Testis (tissue), 2 donors: ENCODE measurements around the gene ADAMTSL1.

Experiments used
- CTCF ChIP-seq, 3 experiments: fragments of 450-650 bp in 2 of 3; fragments of 200-600 bp in 1 of 3; sonication (generic) in 1 of 3; IDR thresholded peaks; one replicate each; pipeline ENCODE4 v1.5.1; 2016 to 2019; ENCODE audit warnings: antibody characterized with exemption in 3 of 3, mild to moderate bottlenecking in 2 of 3, moderate library complexity in 1 of 3
- POLR2A ChIP-seq: fragments of 450-650 bp; IDR thresholded peaks from one replicate; pipeline ENCODE4 v1.6.1; 2017; ENCODE audit warnings: antibody characterized with exemption, mild to moderate bottlenecking, moderate library complexity

DNA sequence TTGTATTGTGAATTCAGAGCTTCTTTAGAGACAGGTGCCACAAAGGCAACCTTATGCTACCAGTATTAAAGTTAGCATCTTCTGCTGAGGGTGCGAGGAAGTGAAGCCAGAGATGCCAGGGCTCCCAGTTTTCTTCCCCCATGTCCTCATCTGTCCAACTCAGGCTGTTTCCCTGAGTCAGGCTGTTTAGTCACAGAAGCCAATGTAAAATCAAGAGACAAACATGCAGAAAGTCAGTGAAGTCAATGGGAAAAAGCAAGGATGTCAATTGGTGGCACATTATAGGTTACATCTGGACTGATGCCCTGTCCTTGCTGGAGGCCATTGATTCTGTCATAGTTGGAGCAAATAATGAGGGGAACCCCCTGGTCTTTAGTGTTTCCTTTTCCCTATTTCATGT lies 390.6 kb downstream of the ADAMTSL1 start:
- TF ChIP-seq CTCF (IDR thresholded peaks at IDR 0.05) (no peak), POLR2A (no peak)
